Osteoblast (primary cell): ENCODE measurements around the gene CPNE4. TPM values are rescaled to one million over a fixed set of nuclear protein-coding genes. Genes with fewer than 3 reads are reported as not detected.

Source experiments
- DNase-seq: peaks from one replicate; pipeline ENCODE4 v3.0.0; 2011; ENCODE audit warnings: low spot score, mixed read lengths; ENCODE audit not compliant: insufficient read length; ENCODE audit errors: missing footprints
- H2AFZ ChIP-seq: 2 replicates; pipeline ENCODE4 v1.6.0; 2011; ENCODE audit warnings: mild to moderate bottlenecking, low read length
- H3K27ac ChIP-seq: 2 replicates; pipeline ENCODE4 v1.5.1; 2011; ENCODE audit warnings: mild to moderate bottlenecking, low read depth, low read length, moderate library complexity
- H3K27me3 ChIP-seq: 2 replicates; pipeline ENCODE4 v1.6.0; 2012; ENCODE audit warnings: mild to moderate bottlenecking, control low read depth, inconsistent platforms, low read length, moderate library complexity; ENCODE audit not compliant: insufficient read depth
- H3K36me3 ChIP-seq: 2 replicates; pipeline ENCODE4 v1.5.1; 2011; ENCODE audit warnings: mild to moderate bottlenecking, low read length, control low read depth, moderate library complexity; ENCODE audit not compliant: insufficient read depth
- H3K4me1 ChIP-seq: 2 replicates; pipeline ENCODE4 v1.5.1; 2011; ENCODE audit warnings: mild to moderate bottlenecking, low read length, control low read depth, moderate library complexity; ENCODE audit not compliant: insufficient read depth
- H3K4me2 ChIP-seq: 2 replicates; pipeline ENCODE4 v1.6.0; 2011; ENCODE audit warnings: mild to moderate bottlenecking, low read length; ENCODE audit not compliant: insufficient read depth
- H3K4me3 ChIP-seq: fragments of 200-600 bp; sonication (generic); 3 replicates; pipeline ENCODE4 v1.5.1; 2012; ENCODE audit warnings: mild to moderate bottlenecking, low read length, inconsistent platforms; ENCODE audit not compliant: insufficient read depth
- H3K79me2 ChIP-seq: 2 replicates; pipeline ENCODE4 v1.6.0; 2012; ENCODE audit warnings: mild to moderate bottlenecking, low read length, control low read depth, inconsistent platforms; ENCODE audit not compliant: insufficient read depth
- H3K9me3 ChIP-seq: 2 replicates; pipeline ENCODE4 v1.5.1; 2011; ENCODE audit warnings: low read depth, low read length, control low read depth
- H4K20me1 ChIP-seq: 2 replicates; pipeline ENCODE4 v1.6.0; 2012; ENCODE audit warnings: mild to moderate bottlenecking, low read length, control low read depth; ENCODE audit not compliant: insufficient read depth
- total RNA-seq: library from RNA; depleted of rRNA; stranded (reverse); fragments of >200 nt; gene quantifications from 2 replicates; pipeline ENCODE4 v1.2.3, GENCODE V29; 2012
- TF ChIP-seq, protein P1 (sequence below): IDR thresholded peaks from 2 replicates; pipeline ENCODE4 v1.5.1; 2011; ENCODE audit warnings: mild to moderate bottlenecking, low read depth, low read length, moderate library complexity; ENCODE audit errors: extremely low read depth

Gene CPNE4
- total RNA-seq, 1 donor: not detected

DNA sequence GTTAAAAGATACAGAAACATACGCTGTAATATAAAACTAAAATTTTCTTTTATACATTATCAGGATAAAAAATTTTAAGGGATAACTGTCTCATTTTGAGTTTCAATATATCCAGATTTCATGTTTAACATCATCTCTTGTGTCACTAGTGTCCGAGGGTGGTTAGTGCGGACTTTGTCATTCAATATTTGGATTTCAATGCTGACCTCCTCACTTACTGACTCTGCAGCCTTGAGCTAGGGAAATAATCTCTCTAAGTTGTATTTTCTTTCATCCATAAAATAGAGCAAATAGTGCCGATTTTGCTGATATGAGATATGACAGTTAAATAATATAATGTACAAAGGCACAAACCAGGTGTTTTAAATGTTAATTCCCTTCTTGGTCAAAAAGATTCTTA, 203.2 kb downstream of the CPNE4 start:
- Histone ChIP-seq H3K4me2 (no peak overlapping the region), H3K4me1 (no peaks in the 10 kb centered on the region), H3K9me3 (no peaks in the 10 kb centered on the region), H3K79me2 (no peaks in the 10 kb centered on the region), H2AFZ (no peak overlapping the region), H4K20me1 (no peaks in the 10 kb centered on the region), H3K27ac (no peak overlapping the region), H3K36me3 (no peaks in the 10 kb centered on the region), H3K27me3 (no peaks in the 10 kb centered on the region), H3K4me3 (no peak overlapping the region)
- DNase-seq: no peak
- TF ChIP-seq, protein P1, sequence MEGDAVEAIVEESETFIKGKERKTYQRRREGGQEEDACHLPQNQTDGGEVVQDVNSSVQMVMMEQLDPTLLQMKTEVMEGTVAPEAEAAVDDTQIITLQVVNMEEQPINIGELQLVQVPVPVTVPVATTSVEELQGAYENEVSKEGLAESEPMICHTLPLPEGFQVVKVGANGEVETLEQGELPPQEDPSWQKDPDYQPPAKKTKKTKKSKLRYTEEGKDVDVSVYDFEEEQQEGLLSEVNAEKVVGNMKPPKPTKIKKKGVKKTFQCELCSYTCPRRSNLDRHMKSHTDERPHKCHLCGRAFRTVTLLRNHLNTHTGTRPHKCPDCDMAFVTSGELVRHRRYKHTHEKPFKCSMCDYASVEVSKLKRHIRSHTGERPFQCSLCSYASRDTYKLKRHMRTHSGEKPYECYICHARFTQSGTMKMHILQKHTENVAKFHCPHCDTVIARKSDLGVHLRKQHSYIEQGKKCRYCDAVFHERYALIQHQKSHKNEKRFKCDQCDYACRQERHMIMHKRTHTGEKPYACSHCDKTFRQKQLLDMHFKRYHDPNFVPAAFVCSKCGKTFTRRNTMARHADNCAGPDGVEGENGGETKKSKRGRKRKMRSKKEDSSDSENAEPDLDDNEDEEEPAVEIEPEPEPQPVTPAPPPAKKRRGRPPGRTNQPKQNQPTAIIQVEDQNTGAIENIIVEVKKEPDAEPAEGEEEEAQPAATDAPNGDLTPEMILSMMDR: no peak

DNA sequence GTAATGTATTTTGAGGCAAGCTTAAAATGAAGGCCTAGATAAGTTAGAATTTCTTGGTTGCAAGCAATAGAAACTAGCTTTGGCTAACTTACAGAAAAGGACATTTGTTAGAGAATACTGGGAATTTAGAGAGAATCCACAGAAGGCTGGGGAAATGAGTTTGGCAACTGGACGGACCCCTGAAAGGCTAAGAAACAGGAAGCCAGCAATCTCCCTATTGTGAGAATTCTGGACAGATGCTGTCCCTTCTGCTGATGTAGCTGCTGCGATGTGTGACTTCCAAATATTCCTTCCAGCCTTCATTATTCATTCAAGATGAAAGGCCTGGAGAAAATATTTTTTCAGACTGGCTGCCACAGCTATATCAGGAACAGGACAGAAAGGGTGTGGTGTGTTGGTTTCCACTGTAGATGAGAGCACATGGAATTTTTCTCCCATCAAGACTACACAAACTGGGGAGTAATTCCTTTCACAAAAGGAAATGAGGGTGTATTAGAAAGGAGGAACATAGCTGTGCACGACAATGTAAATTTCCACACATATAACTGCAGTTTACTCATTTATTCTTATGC, 213.5 kb downstream of the CPNE4 start:
- no peaks in the 10 kb centered on the region for H3K4me1 ChIP-seq
- no peaks in the 10 kb centered on the region for H3K36me3 ChIP-seq
- no peaks in the 10 kb centered on the region for H4K20me1 ChIP-seq
- no peaks in the 10 kb centered on the region for H3K9me3 ChIP-seq
- no peaks in the 10 kb centered on the region for H3K27me3 ChIP-seq
- no peak overlapping the region for H2AFZ ChIP-seq
- no peaks in the 10 kb centered on the region for H3K79me2 ChIP-seq
- H3K4me3 ChIP-seq: no peak overlapping the region
- no peak overlapping the region for H3K27ac ChIP-seq
- H3K4me2 ChIP-seq: no peak overlapping the region
- TF ChIP-seq, protein P1: no peak
- DNase-seq: no peak

DNA sequence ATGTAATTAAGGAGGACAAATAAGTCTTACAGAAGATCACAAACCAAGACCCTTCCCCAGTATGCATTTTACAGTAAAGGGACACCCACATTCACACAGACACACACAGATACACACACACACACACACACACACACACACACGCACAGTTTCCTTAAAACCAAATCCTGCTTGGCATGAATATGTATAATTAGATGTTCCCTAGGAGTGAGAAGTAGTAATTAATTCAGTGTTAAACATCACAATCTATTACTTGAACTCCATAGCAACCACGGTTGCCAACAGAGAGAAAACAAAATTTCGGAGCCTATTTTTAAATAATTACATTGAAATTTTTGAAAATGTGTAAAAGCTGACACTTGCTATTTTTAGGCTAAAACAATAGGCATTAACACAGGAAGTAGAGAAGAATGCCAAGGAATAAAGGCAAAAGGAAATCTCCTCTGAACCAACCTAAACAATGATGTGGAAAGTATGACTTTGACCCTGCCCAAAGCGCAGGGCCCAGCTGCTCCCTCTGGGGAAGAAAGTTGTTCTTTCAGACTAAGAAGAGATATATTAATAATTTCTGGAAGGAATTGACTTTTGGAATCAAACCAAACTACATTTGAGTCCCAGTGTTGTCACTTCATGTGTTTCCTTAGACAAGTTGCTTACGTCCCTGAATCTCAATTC, 215.3 kb downstream of the CPNE4 start:
- H3K9me3 ChIP-seq: no peaks in the 10 kb centered on the region
- H4K20me1 ChIP-seq: no peaks in the 10 kb centered on the region
- H3K79me2 ChIP-seq: no peaks in the 10 kb centered on the region
- H3K27me3 ChIP-seq: no peaks in the 10 kb centered on the region
- H3K27ac ChIP-seq: no peak overlapping the region
- no peak for DNase-seq
- H3K36me3 ChIP-seq: no peaks in the 10 kb centered on the region
- H3K4me1 ChIP-seq: no peaks in the 10 kb centered on the region
- H3K4me3 ChIP-seq: no peak overlapping the region
- TF ChIP-seq, protein P1: no peak
- H2AFZ ChIP-seq: no peak overlapping the region
- no peak overlapping the region for H3K4me2 ChIP-seq

DNA sequence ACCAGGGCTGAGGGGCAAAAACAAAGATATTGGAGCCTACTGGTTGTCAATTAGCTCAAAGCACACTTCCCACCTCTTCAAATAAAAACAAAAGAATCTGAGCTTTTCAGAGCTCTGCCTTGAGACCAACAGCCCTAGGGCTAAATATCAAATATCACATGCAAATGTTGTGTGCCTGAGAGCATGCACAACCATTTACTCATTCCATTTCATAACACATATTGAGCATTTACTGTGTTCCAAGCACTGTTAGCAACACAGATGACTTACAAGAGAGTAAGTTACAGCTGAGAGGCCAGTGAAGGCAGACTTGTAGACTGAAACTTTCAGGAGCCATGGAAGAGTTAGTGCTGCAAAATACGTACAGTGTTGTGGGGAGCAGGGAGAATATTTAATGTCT, 222.4 kb downstream of the CPNE4 start:
- H2AFZ ChIP-seq: no peak overlapping the region
- no peaks in the 10 kb centered on the region for H4K20me1 ChIP-seq
- TF ChIP-seq, protein P1: no peak
- H3K79me2 ChIP-seq: no peaks in the 10 kb centered on the region
- no peak overlapping the region for H3K4me2 ChIP-seq
- H3K4me3 ChIP-seq: no peak overlapping the region
- no peak for DNase-seq
- no peaks in the 10 kb centered on the region for H3K27me3 ChIP-seq
- no peaks in the 10 kb centered on the region for H3K9me3 ChIP-seq
- no peaks in the 10 kb centered on the region for H3K4me1 ChIP-seq
- H3K36me3 ChIP-seq: no peaks in the 10 kb centered on the region
- no peak overlapping the region for H3K27ac ChIP-seq
